GM18520 (cell line): Measurements from ENCODE around the gene GALT.

ENCODE experiments used
- ATAC-seq: cut with Tn5 transposase; IDR thresholded peaks from one replicate; pipeline ENCODE4 v1.9.1; 2021; ENCODE audit not compliant: unreplicated experiment

The GALT gene

GRCh38 chr9:34675869-34676268 lies 29.4 kb downstream of the GALT start:
- ATAC-seq: no peak

- no peak for ATAC-seq
Measured at GRCh38 chr9:34684145-34684544, 37.7 kb downstream of the GALT start.

- no peak for ATAC-seq
Measured at GRCh38 chr9:34684816-34685215, 38.3 kb downstream of the GALT start.

GRCh38 chr9:34685591-34685990 lies 39.1 kb downstream of the GALT start:
- no peak for ATAC-seq

- no peak for ATAC-seq
Measured at GRCh38 chr9:34686231-34686630, 39.8 kb downstream of the GALT start.

GRCh38 chr9:34686732-34687131 lies 40.3 kb downstream of the GALT start:
- ATAC-seq: no peak

- no peak for ATAC-seq
Measured at GRCh38 chr9:34687276-34688030, 41.0 kb downstream of the GALT start.

- no peak for ATAC-seq
Measured at GRCh38 chr9:34688329-34689115, 42.0 kb downstream of the GALT start.

- ATAC-seq: no peak
Measured at GRCh38 chr9:34689116-34689470, 42.6 kb downstream of the GALT start.

GRCh38 chr9:34689512-34689911 lies 43.0 kb downstream of the GALT start:
- no peak for ATAC-seq

GRCh38 chr9:34690983-34691935 lies 44.8 kb downstream of the GALT start, which contains the start of gene CCL19:
Gene CCL19 (minus strand): TSS chr9:34691276. CDS start chr9:34691139, 137 bp downstream.
- no peak for ATAC-seq

- no peak for ATAC-seq
Measured at GRCh38 chr9:34691936-34692315, 45.5 kb downstream of the GALT start.

GRCh38 chr9:34693560-34693959 lies 47.1 kb downstream of the GALT start:
- no peak for ATAC-seq

GRCh38 chr9:34694811-34695210 lies 48.3 kb downstream of the GALT start:
- ATAC-seq: no peak
